Raji (cell line): ENCODE results near the gene MIPEP.

Experiments
- POLR2A ChIP-seq: IDR thresholded peaks from 2 replicates; pipeline ENCODE4 v1.6.1; 2011; ENCODE audit warnings: low read depth, low read length, control low read depth; ENCODE audit not compliant: insufficient read depth

Gene MIPEP

GRCh38 chr13:23753458-23753857, 135.7 kb downstream of the MIPEP start:
- TF ChIP-seq POLR2A: no peak

- TF ChIP-seq POLR2A: no peak
Observed at GRCh38 chr13:23752111-23753001, 136.8 kb downstream of the MIPEP start.

- TF ChIP-seq POLR2A: no peak
Observed at GRCh38 chr13:23751195-23751594, 138.0 kb downstream of the MIPEP start.

GRCh38 chr13:23750383-23751121, 138.6 kb downstream of the MIPEP start:
- no peak for TF ChIP-seq POLR2A

GRCh38 chr13:23749288-23749873, 139.8 kb downstream of the MIPEP start:
- no peak for TF ChIP-seq POLR2A

GRCh38 chr13:23748109-23748990, 140.8 kb downstream of the MIPEP start:
- no peak for TF ChIP-seq POLR2A

GRCh38 chr13:23744315-23744714, 144.9 kb downstream of the MIPEP start:
- TF ChIP-seq POLR2A: no peak

GRCh38 chr13:23743278-23744076, 145.7 kb downstream of the MIPEP start:
- TF ChIP-seq POLR2A: no peak

GRCh38 chr13:23741879-23742510, 147.2 kb downstream of the MIPEP start:
- no peak for TF ChIP-seq POLR2A

- TF ChIP-seq POLR2A: no peak
Observed at GRCh38 chr13:23740002-23740401, 149.2 kb downstream of the MIPEP start.

- no peak for TF ChIP-seq POLR2A
Observed at GRCh38 chr13:23739596-23739995, 149.6 kb downstream of the MIPEP start.

GRCh38 chr13:23736541-23736940, 152.7 kb downstream of the MIPEP start:
- no peak for TF ChIP-seq POLR2A

GRCh38 chr13:23735329-23735728, 153.9 kb downstream of the MIPEP start:
- TF ChIP-seq POLR2A: no peak
